Middle frontal gyrus (tissue), 1 donor: ENCODE measurements around the gene ZNF286A.
"Not testable (repeated sequence)": the region's sequence is repeated elsewhere in the genome, so short reads cannot be mapped to it uniquely, and the experiment has no call there.

Source experiments
- DNase-seq: peaks from one replicate; pipeline ENCODE4 v3.0.0-alpha.2; 2015; ENCODE audit warnings: low spot score; ENCODE audit errors: extremely low spot score

ZNF286A gene

DNA sequence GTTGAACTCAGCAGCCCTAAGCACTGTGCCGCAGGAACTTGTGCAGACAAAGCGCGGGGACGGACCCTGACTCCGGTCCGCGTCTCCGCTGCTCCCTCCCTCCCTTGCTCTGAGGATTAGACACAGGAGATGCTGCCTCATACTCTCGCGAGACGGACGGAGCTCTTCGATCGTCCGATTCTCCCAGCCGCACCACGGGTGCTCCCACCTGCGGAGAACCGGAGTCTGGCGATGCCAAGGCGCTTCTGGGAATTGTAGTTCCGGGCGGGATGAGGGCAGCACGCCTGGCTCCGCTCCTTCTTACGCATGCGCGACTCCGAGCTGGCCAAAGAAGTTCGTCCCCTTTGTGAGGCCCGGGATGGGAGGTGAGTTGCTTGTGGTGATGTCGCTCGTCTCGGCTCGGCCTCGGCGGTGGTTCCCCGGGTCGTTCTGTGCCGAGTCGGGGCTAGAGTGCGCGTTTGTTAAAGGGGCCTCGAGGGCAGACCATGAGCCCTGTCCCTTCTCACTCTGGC lies at the start of gene ZNF286A:
Gene ZNF286A, plus strand, starts transcription at position 340 of the 512 bp plus-strand sequence. CDS start 578 bp downstream, outside the sequence.
- DNase-seq: peak; percentile 99

DNA sequence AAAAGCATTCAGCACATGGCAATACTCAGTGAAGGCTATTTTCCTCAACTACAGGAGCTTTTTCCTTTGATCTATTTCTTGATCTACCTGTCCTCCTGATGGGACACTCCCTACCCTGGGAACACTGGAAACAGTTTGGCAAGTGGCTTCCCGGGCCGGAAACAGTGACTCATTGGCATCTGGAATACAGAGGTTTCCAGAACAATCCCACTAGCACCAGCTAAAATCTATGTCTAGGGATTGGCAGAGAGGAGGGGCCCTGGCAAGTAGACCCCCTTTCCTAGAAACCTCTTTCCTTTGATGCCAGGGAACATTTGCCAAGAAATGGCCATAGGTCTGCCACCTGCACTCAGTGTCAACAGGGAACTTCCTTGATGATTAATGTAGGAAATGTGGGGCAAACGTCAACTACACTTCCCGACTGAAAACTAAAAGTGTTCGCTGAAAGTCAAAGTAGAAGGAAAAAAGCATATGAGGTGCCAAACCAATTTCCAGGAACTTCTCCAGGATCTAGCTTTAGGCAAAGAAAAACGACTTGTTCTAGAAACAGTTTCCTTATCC lies 49.6 kb upstream of the ZNF286A start:
- DNase-seq: no peak

DNA sequence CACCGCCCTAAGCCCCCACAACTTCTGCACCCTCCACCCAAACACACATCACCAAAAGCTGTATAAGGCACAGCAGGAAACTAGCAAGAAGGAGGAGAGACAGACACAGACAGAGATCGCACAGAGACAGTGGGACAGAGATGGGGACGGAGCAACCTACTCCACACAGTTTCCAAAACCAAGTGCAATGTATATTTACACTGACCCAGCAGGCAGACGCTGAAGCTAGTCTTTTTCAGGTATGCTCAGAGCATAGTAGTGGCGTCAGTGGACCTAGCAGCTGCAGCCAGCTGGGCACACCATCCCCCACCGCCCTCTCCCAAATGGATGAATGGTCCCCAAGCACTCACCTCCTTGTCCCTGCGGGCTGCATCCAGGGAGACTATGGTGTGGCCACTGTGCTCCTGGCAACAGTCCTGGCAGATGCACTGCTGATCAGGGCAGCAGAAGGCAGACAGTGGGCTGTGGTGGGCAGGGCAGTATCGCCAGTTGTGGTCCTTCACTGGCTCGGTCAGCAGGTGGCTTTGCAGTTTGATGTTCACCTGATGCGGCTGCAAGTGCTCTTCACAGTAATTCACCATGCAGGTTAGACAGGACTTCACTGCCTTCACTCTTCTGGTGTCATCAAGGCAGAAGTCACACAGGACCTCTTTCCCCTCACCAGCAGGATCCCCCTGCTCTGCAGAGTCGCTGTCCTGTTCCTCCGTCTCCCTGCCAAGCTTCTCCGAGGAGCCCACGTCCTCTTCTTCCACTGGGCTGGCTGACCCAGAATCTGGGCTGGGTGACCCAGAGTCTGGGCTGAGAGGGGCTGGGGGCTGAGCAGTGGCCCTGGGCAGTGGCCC lies 48.6 kb upstream of the ZNF286A start:
- no peak for DNase-seq

DNA sequence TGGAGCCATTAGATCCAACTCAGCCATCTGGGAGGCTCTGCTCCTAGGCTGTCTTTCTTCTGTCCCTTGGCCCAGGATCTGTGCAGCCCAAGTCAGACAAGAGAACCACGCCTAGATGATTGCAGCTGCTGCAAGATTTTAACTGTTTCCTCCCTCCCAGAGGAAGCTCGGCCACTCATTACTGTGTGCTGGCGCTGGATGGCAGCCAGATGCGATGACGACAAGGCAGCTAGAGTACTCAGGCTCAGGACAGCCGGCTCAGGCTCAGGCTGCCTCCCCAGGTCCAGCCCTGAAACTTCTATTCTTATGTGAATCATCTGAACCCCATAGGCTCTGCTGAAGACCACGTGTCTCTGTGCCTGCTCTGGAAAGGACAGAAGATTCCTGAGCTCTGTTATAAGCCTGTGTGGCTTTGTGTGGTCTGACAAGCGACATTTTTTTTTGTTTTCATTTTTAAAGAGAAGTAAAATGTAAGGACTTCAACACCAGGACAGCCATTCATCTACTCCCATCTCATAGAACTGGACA lies 47.9 kb upstream of the ZNF286A start:
- peak; percentile 50 for DNase-seq

DNA sequence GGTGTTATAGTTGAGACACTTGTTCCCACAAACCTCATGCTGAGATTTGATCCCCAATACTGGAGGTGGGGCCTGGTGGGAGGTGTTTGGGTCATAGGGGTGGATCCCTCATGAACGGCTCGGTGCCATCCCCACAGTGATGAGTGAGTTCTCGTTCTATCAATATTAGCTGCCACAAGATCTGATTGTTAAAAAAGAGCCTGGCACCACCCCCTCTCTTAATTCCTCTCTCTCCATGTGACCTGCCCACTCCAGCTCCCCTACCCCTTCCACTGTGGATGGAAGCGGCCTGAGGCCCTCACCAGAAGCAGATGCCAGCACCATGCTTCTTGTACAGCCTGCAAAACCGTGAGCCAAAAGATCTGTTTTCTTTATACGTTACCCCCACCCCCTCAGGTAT lies 46.6 kb upstream of the ZNF286A start:
- no peak for DNase-seq

DNA sequence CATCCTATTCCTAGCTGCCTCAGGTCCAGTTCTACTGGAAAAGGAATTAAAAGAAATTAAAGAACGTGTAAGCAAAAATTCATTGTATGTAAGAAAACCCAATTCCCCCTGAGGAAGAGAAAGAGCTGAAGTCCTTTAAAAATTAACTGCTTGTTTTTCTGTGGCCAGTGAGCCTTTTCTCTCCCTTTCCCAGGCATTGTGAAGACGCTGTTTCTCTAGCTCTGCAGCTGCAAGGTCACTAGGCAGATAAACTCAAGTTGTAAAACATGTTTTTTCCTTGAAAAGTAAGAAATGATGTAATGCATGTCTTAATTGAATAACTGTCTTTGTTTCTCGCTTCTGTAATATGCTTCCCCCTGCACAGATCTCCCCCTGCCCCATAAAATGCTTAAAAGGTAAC lies 45.2 kb upstream of the ZNF286A start:
- DNase-seq: not testable (repeated sequence)

DNA sequence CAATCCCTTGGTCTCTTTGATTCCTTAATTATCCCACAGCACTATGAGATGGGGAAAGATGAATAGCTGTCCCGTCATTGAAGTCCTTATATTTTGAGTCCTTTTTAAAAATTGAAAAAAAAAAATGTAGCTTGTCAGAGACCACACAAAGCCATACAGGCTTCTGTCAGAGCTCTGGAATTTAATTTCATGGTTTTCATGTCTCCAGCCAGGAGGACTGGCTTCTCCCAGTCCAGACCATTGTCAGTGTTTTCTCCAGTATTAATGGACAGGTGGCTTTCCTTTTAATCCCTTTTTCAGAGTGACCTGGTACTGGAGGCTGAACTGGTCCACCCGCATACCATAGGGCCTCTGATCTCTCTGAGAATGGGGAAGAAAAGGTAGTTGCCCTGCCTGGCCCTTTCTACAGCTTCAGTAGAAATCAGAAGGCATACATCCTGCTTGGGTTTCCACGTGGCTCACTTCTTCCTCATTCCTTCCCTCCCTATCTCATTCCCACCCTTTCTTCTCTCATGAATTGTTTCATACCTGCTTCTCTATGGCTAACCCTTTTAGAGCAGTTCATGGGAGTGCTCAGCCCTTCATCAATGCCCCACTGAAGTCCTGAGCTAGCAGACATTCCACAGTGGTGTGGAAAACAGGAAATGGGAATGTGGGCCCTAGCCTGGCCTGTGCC lies 44.5 kb upstream of the ZNF286A start:
- no peak for DNase-seq

DNA sequence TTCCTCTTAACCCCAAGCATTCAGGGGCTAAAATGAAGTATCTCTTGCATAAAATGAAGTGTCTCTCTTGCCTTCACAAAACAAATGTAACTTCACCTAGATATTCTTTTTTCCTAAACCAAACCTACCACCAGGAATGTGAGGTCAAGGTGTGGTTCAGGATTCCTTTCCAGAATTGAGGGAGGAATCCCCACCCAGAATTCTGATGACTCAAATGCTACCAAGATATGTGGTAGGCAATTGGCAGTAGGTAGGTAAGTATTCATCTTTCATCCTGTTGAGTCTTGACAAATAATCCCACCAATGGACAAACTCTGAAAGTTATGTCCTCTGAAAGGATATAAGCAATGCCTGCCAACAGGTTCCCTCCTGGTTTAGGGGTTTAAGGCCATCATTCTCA lies 41.7 kb upstream of the ZNF286A start:
- DNase-seq: no peak

DNA sequence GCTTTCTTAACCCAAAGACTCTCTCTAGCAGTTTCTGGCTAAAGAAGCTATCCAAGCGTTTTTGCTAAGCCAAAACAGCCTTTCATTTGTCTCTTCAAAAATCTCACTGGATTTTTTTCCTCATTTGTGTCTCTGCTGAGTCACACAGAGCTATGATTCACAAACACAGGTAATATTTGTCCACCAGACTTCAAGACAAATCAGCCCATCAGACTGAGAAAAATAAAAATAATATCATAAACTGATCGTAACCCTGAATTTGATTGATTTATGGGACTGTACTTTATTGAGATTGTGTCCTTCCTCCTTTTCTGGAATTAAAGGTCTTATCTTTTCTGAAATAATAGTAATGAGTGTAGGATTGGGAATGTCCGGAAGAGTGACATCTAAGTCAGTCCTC lies 41.3 kb upstream of the ZNF286A start:
- no peak for DNase-seq

DNA sequence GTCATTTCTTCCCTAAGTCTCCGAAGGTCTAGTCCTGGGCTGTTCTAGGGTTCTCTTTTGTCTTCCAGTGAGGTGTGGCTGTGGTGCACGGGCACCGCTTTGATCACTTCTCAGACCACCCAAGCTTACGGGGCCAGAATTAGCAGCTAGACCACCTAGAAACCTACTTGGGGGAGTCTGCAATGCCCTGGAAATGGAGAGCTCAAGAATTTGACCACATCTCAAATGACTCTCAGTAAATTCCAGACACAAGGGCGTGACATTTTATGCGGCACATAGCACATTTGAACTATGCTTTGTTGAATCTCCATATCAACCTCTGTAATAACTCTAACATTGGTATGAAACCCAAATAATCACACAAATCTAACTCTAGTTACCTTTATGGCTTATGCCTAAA lies 40.3 kb upstream of the ZNF286A start:
- no peak for DNase-seq

DNA sequence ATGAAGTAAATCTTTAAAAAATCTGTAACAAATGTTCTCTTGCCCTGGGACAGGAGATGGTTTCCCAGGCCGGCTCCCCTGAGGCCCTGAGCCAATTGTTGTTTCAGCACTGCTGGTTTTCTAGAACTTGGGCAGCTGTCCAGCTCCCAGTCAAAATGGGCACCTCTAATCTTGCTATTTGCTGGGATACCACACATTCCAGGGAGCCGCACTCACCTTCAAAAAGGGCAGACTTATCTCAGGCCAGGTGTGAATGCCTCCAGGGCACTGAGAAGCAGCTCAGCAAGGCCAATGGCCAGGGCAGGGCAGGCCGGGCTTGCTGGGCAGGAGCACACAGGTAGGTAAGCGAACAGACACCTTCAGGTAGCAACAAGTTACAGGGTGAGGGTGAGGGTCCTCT lies 39.9 kb upstream of the ZNF286A start:
- DNase-seq: no peak

DNA sequence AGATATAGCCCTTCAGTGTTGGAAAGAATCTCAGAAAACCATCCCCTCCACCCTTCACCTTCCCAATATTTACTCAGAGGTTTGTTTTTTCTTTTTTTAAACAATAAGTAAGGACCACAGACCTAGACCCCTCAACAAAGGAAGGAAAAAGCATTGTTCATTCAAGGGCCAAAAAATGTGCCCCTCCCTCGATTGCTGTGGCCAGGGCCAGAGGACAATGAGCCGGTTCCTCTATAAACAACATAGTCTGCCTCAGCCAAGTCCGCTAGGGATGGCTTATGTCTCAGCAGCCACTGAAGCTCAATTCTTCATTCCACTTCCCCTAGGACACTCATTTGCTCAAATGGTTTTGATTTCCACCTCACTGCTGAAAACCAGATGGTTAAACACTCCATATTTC lies 39.5 kb upstream of the ZNF286A start:
- DNase-seq: no peak

DNA sequence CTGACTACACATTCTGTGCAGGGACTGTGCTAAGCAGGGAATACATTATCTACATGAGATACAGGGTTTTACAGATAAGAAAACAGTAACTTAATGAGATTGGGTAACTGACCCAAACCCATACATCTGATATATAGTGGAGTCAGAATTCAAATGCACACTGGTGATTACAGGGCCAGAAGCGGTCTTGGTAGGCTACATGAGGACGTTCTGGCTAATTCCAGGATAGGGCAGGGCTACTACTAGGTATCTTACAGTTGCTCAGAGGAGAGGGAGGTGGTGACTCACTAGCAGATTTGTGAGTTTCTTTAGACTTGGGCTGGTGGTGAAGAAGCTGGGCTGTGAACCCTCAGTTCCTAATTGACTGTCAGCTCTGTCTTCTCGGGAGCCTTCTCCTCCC lies 36.9 kb upstream of the ZNF286A start:
- no peak for DNase-seq

DNA sequence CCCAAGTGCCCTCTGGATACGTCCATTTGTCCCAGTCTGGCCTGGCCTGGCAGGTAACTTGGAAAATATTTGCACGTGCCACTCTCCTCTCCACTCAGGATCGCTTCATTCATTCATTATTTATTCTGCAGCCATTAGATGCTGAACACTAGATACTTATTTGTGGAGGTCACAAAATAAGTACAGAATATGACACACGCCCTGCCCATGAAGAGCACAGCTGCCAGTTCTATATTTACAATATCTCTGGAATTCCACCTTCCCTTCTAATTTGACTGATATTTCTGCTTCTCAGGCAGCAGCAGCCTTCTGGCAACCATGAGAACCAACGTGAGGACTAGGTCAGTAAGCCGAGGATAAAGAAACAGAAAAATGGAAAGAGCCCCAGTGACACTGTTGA lies 36.4 kb upstream of the ZNF286A start:
- no peak for DNase-seq

DNA sequence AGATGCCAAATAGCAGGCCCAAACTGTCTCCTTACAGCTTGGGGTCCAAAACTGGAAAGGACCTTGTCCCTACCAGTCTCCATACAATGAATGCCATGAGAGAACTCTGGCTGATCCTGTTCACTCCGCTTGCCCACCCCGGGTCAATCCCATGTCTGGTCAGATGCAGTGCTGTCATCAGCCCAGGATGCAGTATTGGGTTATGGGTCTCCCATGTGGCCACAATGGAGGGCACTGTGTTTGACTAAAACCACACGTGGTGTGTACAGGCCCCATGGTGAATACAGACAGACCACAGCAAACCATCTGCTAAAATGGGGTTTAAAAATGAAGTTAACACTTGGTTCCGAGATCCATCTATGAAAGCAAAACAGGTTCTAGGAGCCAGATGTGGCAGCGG lies 35.9 kb upstream of the ZNF286A start:
- DNase-seq: no peak

DNA sequence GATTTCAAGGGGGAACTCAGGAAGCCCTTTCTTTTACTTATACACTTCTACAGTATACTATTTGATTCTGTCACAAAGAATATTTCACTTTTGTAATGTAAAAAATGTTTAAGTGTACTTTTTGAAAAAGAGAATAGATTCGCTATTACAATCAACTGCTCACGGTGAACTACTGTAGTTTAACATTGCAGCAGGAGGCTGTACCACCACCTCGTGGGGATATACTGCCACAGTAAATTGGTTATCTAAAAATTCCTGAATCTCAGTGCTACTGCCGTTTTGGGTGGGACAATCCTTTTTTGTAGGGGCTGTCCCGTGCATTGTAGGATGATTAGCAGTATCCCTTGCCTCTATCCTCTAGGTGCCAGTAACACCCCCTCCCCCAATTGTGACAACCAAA lies 30.0 kb upstream of the ZNF286A start:
- DNase-seq: not testable (repeated sequence)

DNA sequence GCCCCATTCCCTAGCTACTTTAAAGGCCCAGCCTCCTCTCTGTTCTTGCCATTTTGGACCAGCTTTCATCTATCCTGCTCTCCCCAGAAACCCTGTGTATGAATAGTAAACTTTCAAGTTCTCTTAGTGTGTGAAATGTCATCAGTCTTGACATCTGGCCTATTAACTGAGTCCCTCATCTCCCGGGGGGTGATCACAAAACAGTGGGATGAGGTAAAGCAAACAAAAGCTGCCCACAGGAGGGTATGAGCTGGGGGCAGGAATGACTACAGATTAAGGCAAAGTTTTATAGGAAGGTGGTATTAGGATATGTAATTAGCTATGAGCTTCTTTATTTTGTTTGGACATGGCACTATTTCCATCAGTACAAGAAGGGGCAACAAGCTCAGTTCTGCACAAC lies 24.9 kb upstream of the ZNF286A start:
- not testable (repeated sequence) for DNase-seq

DNA sequence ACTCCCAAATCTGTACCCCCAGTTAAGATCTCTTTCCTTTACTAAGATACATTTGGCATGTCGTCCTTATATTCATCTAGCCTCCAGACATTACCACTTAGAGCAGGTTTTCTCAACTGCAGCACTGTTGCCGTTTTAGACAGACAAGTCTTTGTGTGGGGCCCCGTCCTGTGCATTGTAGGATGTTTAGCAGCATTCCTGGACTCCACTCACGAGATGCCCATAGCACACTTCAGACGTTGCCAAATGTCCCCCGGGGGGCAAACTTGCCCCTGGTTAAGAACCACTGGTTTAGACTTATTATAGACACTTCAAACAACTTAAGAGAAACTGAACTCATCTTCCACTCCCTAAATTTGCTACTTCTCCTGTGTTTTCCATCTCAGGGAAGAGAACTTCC lies 23.6 kb upstream of the ZNF286A start:
- not testable (repeated sequence) for DNase-seq

DNA sequence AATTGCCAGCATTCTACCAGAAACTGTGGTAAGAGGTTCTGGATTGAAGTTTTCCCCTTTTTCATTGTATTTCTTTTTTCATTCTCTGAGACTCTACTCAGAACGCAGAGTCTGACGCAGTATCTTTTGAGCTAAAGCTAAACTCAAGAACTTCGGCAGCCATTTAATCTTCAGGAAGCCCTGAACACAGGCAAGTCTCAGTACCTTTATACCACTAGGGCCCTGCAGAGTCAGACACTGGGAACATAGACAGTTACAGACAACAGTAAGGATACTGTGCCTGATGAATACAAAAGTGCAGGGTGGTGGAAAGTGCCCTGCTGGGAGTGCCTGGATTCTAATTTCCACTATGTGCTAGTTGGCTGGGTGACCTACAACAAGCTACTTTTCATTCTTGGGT lies 16.4 kb upstream of the ZNF286A start:
- DNase-seq: not testable (repeated sequence)

DNA sequence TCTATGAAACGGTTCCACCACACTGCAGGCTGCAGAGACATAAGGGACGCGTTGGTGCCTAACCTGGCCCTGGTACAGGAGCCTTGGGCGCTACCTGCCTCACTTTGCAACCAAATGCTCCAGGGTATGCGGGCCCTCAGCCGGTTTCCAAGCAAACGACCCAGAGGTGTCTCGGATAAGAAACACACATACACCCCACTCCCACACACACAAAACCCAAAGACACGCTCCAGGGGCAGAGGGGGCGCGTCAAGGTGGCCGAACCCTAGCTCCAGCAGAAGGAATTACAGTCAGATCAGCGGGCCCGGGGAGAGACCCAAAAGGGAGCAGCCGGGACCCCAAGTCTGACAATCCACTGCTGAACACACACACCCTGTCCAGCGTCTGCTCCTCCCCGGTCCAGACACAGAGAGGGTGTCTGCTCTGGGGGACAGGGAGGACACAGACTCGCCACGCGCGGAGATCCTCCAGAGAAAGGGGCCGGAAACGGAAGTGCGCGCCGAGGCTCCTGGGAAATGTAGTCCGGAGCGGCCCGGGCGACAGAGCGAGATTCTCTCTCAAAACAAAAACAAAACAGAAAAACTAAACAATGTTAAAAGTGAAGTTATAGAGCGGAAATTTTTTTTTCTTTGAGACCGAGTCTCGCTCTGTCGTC lies 15.6 kb upstream of the ZNF286A start, which contains the start of gene TRIM16:
Gene TRIM16, minus strand, starts transcription at position 488 of the 655 bp plus-strand sequence. CDS start 32,702 bp downstream, outside the sequence.
- peak; percentile 56 for DNase-seq

DNA sequence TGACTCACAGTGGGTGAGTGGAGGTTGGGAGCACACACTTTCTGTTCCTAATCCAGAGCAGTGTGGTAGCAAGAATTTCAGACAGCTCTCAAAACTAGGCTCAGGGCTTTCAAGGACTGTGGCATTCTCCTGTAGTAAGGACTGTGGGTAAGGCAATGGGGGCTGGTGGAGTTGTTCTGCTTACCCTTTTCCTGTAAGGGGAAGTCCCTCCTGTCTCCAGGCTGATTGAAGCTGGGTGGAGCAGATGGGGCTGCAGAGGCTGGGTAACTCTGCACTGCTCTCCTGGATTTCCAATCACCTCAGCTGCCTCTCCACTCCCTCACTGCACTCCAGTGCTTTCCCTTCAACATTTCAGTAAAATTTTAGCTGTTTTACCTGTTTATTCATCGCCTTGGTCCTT lies 12.1 kb upstream of the ZNF286A start:
- not testable (repeated sequence) for DNase-seq
